ENCODE measurements around the gene NACC2.

DNA sequence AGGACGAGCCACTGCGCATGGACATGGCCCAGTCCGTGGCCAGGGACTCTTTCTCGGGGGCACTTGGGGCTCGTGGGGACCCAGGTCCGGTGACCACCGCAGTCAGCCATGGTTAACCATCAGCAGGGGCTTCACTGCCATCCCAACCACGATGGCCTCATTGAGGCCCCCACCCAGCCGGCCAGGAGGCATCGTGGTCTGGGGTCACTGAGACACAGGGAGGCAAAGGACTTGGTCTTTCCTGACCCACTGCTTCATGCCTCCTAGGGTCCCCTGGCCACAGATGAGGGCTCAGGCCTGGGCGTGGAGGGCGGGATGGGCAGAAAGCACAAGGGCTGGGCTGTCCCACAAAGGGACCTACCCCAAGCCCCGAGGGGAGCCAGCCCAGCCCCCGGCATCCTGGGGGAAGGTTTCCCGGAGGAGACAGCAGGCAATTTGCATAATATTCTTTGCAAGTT, 6.6 kb downstream of the NACC2 start:
- TF ChIP-seq, protein P1, sequence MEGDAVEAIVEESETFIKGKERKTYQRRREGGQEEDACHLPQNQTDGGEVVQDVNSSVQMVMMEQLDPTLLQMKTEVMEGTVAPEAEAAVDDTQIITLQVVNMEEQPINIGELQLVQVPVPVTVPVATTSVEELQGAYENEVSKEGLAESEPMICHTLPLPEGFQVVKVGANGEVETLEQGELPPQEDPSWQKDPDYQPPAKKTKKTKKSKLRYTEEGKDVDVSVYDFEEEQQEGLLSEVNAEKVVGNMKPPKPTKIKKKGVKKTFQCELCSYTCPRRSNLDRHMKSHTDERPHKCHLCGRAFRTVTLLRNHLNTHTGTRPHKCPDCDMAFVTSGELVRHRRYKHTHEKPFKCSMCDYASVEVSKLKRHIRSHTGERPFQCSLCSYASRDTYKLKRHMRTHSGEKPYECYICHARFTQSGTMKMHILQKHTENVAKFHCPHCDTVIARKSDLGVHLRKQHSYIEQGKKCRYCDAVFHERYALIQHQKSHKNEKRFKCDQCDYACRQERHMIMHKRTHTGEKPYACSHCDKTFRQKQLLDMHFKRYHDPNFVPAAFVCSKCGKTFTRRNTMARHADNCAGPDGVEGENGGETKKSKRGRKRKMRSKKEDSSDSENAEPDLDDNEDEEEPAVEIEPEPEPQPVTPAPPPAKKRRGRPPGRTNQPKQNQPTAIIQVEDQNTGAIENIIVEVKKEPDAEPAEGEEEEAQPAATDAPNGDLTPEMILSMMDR (IDR thresholded peaks at IDR 0.05; ENCODE audit: low read depth, low read length, poor library complexity, severe bottlenecking), result no peak
- TF ChIP-seq EZH2phosphoT487 (IDR thresholded peaks at IDR 0.05; ENCODE audit: borderline replicate concordance, low read length), result no peak

Data from DOHH2 (cell line).